Ovary (tissue), 9 donors: ENCODE results near the gene NFYC. TPM values are rescaled to one million over a fixed set of nuclear protein-coding genes. Genes with fewer than 3 reads are reported as not detected.

Source experiments
- DNase-seq, 5 donors: peaks; one replicate each; pipeline ENCODE4 v3.0.0-alpha.2; 2019 to 2020
- H3K27ac ChIP-seq, 2 donors: fragments of 200-600 bp; one replicate each; pipeline versions ENCODE4 v1.5.1 to v1.8.0; 2019 to 2022
- H3K27me3 ChIP-seq: fragments of 200-600 bp; one replicate; pipeline ENCODE4 v1.8.0; 2022
- H3K36me3 ChIP-seq: fragments of 200-600 bp; sonication (generic); one replicate; pipeline ENCODE4 v1.5.1; 2019
- H3K4me1 ChIP-seq: one replicate; pipeline ENCODE4 v1.8.1; 2013; ENCODE audit warnings: mild to moderate bottlenecking, moderate library complexity; ENCODE audit not compliant: insufficient read depth
- H3K4me3 ChIP-seq: fragments of 200-600 bp; sonication (generic); one replicate; pipeline ENCODE4 v1.5.1; 2017
- H3K9me3 ChIP-seq, 2 donors: fragments of 200-600 bp in 1 of 2; sonication (generic) in 1 of 2; one replicate each; pipeline versions ENCODE4 v1.5.1 to v1.8.1; 2013 to 2019; ENCODE audit warnings: mild to moderate bottlenecking in 1 of 2, moderate library complexity in 1 of 2
- EP300 ChIP-seq: sonication (generic); formaldehyde crosslinking; IDR thresholded peaks from one replicate; pipeline ENCODE4 v1.6.1; 2017; ENCODE audit warnings: antibody characterized with exemption
- POLR2A ChIP-seq: fragments of 450-650 bp; IDR thresholded peaks from one replicate; pipeline ENCODE4 v1.6.1; 2017; ENCODE audit warnings: antibody characterized with exemption, mild to moderate bottlenecking, moderate library complexity
- WGBS, 3 donors: extraction: QIAGEN DNeasy Blood & Tissue Kit in 1 of 3; methylation state at CpG; one replicate each; pipeline versions ENCODE4 v1.1.5 to v1.1.7; 2013 to 2017; 5-methylcytosine and 5-hydroxymethylcytosine counted together
- intact Hi-C, 4 donors: fragments of 100-400 bp; cut with DNase I; formaldehyde crosslinking; loops; one replicate each; pipeline versions ENCODE4 v1.11.0 to v1.15.1; 2022 to 2023
- microRNA counts: library from miRNA; unstranded; fragments of <30 nt; microRNA quantifications from one replicate; lab custom pipeline; 2016
- microRNA-seq, 3 donors: library from miRNA; unstranded; fragments of <30 nt; microRNA quantifications; one replicate each; pipeline versions ENCODE4 to v1.2.0, GENCODE V29; 2019 to 2020
- polyA plus RNA-seq, 2 donors: library from polyadenylated mRNA; stranded (reverse); fragments of 200-250 nt in 1 of 2; fragments of 350-450 nt in 1 of 2; fragmentation: Illumina TruSeq in 1 of 2; extraction: RNeasy Lipid Tissue Mini Kit (QIAGEN cat#74804) in 1 of 2; gene quantifications; one replicate each; pipeline ENCODE4 v1.2.3, GENCODE V29; 2013 to 2014
- small RNA-seq: library from RNA; depleted of rRNA; stranded (forward); fragments of <200 nt; gene quantifications from one replicate; pipeline ENCODE3, GENCODE V24; 2016
- total RNA-seq, 7 donors: library from RNA; depleted of rRNA in 2 of 7; stranded (reverse); fragments of >200 nt in 2 of 7; fragmentation: NEBNext Ultra II Directional in 3 of 7; extraction: Animal tissue kit (Norgen Biotek cat#: 25700) in 3 of 7; gene quantifications; one replicate each; pipeline versions ENCODE4 v1.1.0 to v1.2.4, GENCODE V29; 2016 to 2023
- TF ChIP-seq, protein P1 (sequence below), 3 donors: fragments of 450-650 bp in 2 of 3; fragments of 200-600 bp in 1 of 3; IDR thresholded peaks; one replicate each; pipeline versions ENCODE4 v1.5.1 to v1.8.0; 2016 to 2022; ENCODE audit warnings: antibody characterized with exemption in 3 of 3, mild to moderate bottlenecking in 1 of 3
- donor health status: DM: no; HTN: no; CAD: no; lungs with moderate emphysema.
- donor health status: DM: no; HTN: no; CAD: no.
- donor health status: Bipolar disorder and iron deficiency.
- donor health status: DM: yes; HTN: yes; CAD: no.
- donor health status: DM: no; HTN: no; CAD: no.
- donor health status: DM: yes; HTN: yes; CAD: no.

Gene NFYC
- total and polyA plus RNA-seq, 9 donors = 28.8 to 90.9 (median 45.1) TPM

DNA sequence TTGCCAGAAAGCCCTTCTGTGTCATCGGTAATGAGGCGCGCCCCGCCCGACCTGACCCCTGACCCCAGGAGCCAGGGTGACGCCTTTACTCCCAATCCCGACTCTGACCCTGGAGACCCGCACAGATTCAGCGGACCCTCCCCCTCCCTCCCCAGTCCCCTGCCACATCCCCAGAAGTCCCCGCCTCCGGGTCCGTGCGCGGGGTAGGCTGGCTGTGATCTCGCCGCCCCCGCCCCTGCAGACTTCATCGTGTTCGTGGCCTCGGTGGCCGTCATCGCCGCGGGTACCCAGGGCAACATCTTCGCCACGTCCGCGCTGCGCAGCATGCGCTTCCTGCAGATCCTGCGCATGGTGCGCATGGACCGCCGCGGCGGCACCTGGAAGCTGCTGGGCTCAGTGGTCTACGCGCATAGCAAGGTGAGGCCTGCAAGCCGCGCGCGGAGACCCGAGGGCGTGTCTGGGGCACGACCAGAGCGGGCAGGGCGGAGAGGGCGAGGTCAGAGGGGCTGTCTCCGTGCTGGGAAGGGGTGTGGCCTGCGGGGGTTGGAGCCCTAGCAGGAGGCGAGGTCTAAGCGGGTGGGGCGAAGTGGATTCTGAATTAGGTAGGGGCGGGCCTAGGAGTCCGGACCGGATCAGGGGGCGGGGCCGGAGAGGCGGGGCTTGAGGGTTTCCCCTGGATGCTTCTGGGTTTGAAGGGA lies 126.9 kb downstream of the NFYC start:
- Histone ChIP-seq H3K4me3 (no peak overlapping the region), H3K36me3 (no peaks in the 10 kb centered on the region), H3K9me3 (no peaks in the 10 kb centered on the region), H3K27me3 (no peaks in the 10 kb centered on the region), H3K27ac (no peak overlapping the region), H3K4me1 (peaks cover 4% of the 10 kb centered on the region)
- intact Hi-C loops = no loop called here
- WGBS, 3 donors = 3 to 8% (median 6%) methylated on average over 48 to 59 of the region's 59 CpGs
- DNase-seq = peak in 3 of 5 donors; percentile 51 to 58 (median 52)
- TF ChIP-seq, protein P1, sequence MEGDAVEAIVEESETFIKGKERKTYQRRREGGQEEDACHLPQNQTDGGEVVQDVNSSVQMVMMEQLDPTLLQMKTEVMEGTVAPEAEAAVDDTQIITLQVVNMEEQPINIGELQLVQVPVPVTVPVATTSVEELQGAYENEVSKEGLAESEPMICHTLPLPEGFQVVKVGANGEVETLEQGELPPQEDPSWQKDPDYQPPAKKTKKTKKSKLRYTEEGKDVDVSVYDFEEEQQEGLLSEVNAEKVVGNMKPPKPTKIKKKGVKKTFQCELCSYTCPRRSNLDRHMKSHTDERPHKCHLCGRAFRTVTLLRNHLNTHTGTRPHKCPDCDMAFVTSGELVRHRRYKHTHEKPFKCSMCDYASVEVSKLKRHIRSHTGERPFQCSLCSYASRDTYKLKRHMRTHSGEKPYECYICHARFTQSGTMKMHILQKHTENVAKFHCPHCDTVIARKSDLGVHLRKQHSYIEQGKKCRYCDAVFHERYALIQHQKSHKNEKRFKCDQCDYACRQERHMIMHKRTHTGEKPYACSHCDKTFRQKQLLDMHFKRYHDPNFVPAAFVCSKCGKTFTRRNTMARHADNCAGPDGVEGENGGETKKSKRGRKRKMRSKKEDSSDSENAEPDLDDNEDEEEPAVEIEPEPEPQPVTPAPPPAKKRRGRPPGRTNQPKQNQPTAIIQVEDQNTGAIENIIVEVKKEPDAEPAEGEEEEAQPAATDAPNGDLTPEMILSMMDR (IDR thresholded peaks at IDR 0.05) = no peak
- TF ChIP-seq EP300 = no peak
- TF ChIP-seq POLR2A = no peak

- H3K27me3 ChIP-seq = no peaks in the 10 kb centered on the region
- intact Hi-C loops = no loop called here
- no peaks in the 10 kb centered on the region for H3K9me3 ChIP-seq
- 48 to 63% (median 49%) methylated on average over 24 to 26 of the region's 26 CpGs for WGBS, 3 donors
- no peaks in the 10 kb centered on the region for H3K36me3 ChIP-seq
- no peak overlapping the region for H3K4me3 ChIP-seq
- H3K27ac ChIP-seq = no peak overlapping the region
- H3K4me1 ChIP-seq = peaks cover 4% of the 10 kb centered on the region
- DNase-seq = no peak
- TF ChIP-seq POLR2A = no peak
Measured at GRCh38 chr1:40819101-40819500, 127.6 kb downstream of the NFYC start.

GRCh38 chr1:40820251-40820797 lies 128.8 kb downstream of the NFYC start:
- 87 to 96% (median 90%) methylated on average over 3 of the region's 3 CpGs for WGBS, 3 donors
- Histone ChIP-seq H3K36me3 (no peaks in the 10 kb centered on the region), H3K4me3 (no peak overlapping the region), H3K27ac (no peak overlapping the region), H3K9me3 (no peaks in the 10 kb centered on the region), H3K4me1 (peaks cover 4% of the 10 kb centered on the region), H3K27me3 (no peaks in the 10 kb centered on the region)
- no peak for TF ChIP-seq EP300
- TF ChIP-seq POLR2A = no peak
- TF ChIP-seq, protein P1 (IDR thresholded peaks at IDR 0.05) = no peak
- intact Hi-C loops = no loop called here
- DNase-seq = no peak

MicroRNAs within 50 kb of the gene (microRNA counts, 767-probe panel; counts per million panel counts)
- 4,118 counts per million, percentile 90 among the panel's probes with 10 or more counts for microRNA hsa-miR-30c-5p (lab: Ali Mortazavi, UCI)
- microRNA hsa-miR-30e-5p (lab: Ali Mortazavi, UCI) = 2,738 counts per million, percentile 84 among the panel's probes with 10 or more counts

Small RNAs within 50 kb of the gene (microRNA-seq; reads per million reads assigned to microRNA genes)
- gene MIR30C1 = 7.9 to 28.5 (median 15.9) reads per million in 3 donors
- gene MIR30E = 3,332 to 8,930 (median 6,932) reads per million in 3 donors

Small RNAs within 50 kb of the gene (small RNA-seq; reads per million reads assigned to genes)
- gene MIR30C1 = 3.0 reads per million, percentile 76 among the genes with 10 or more reads in this experiment
- gene MIR30E = 272 reads per million, percentile 94 among the genes with 10 or more reads in this experiment
- gene RN7SL326P = not detected

Other genes with a start within 250 kb of the NFYC start
- gene ZFP69B, start 241.2 kb upstream of the NFYC start, total RNA-seq = 1 to 10 TPM in 5 of 7 donors, under 1 TPM in 2; 0.60 to 3.4 (median 1.2) TPM
- 1 to 10 TPM in 1 of 2 donors, under 1 TPM in 1; 0.64 to 1.5 TPM for gene ZFP69B, start 241.2 kb upstream of the NFYC start, polyA plus RNA-seq
- 1 to 10 TPM; 2.3 to 5.4 (median 3.6) TPM for gene ZFP69, start 214.4 kb upstream of the NFYC start, total RNA-seq
- gene ZFP69, start 214.4 kb upstream of the NFYC start, polyA plus RNA-seq = 1 to 10 TPM; 1.9 to 4.5 TPM
- gene EXO5, start 182.9 kb upstream of the NFYC start, total RNA-seq = 1 to 10 TPM; 3.7 to 7.5 (median 6.7) TPM
- 1 to 10 TPM; 4.7 to 8.7 TPM for gene EXO5, start 182.9 kb upstream of the NFYC start, polyA plus RNA-seq
- 1 to 10 TPM; 2.5 to 5.1 (median 3.2) TPM for gene ZNF684, start 160.1 kb upstream of the NFYC start, total RNA-seq
- 1 to 10 TPM; 2.7 to 3.8 TPM for gene ZNF684, start 160.1 kb upstream of the NFYC start, polyA plus RNA-seq
- 10 to 100 TPM in 1 of 7 donors, 1 to 10 TPM in 6; 1.3 to 12.6 (median 6.2) TPM for gene RIMS3, start 26.0 kb upstream of the NFYC start, total RNA-seq
- 1 to 10 TPM; 1.4 to 4.4 TPM for gene RIMS3, start 26.0 kb upstream of the NFYC start, polyA plus RNA-seq
- gene KCNQ4, start 92.1 kb downstream of the NFYC start, total RNA-seq = 1 to 10 TPM in 2 of 7 donors, under 1 TPM in 5; 0.36 to 3.1 (median 0.84) TPM
- gene KCNQ4, start 92.1 kb downstream of the NFYC start, polyA plus RNA-seq = 1 to 10 TPM in 1 of 2 donors, under 1 TPM in 1; 0.73 to 1.1 TPM
- 100 to 1,000 TPM in 1 of 7 donors, 10 to 100 TPM in 6; 16.4 to 149 (median 24.3) TPM for gene CITED4, start 170.7 kb downstream of the NFYC start, total RNA-seq
- 1 to 10 TPM in 1 of 2 donors, under 1 TPM in 1; 0.75 to 5.2 TPM for gene CITED4, start 170.7 kb downstream of the NFYC start, polyA plus RNA-seq